Measurements from ENCODE around the gene SIRPG. TPM values are rescaled to one million over a fixed set of nuclear protein-coding genes. Genes with fewer than 3 reads are reported as not detected.

Gene SIRPG
- polyA plus RNA-seq, 2 donors = 0.62 to 0.79 TPM

- 86% methylated on average over 3 of the region's 3 CpGs; no CpG with 5 or more reads in 1 of the 2 donors for WGBS, 2 donors
- Histone ChIP-seq H3K27me3 (ENCODE audit: control insufficient read depth in 1 of 2, insufficient read depth in 2 of 2, low read length in 2 of 2) (no peaks in the 10 kb centered on the region), H3K36me3 (ENCODE audit: control insufficient read depth in 2 of 2, insufficient read depth in 2 of 2, low read length in 1 of 2) (no peaks in the 10 kb centered on the region), H3K4me3 (ENCODE audit: low read depth in 1 of 2, low read length in 2 of 2) (no peak overlapping the region), H3K9me3 (ENCODE audit: control insufficient read depth in 2 of 2, insufficient read depth in 1 of 2, low read depth in 1 of 2, low read length in 1 of 2) (no peaks in the 10 kb centered on the region), H3K4me1 (ENCODE audit: control insufficient read depth in 2 of 2, insufficient read depth in 2 of 2, low read length in 1 of 2) (no peaks in the 10 kb centered on the region), H3K27ac (ENCODE audit: low read depth in 2 of 2, low read length in 1 of 2) (no peak overlapping the region)
Measured at GRCh38 chr20:1587781-1588532, 69.6 kb downstream of the SIRPG start.

- H3K4me3 ChIP-seq (ENCODE audit: low read depth in 1 of 2, low read length in 2 of 2) = no peak overlapping the region
- WGBS, 2 donors = 89 to 93% methylated on average over 6 of the region's 6 CpGs
- H3K27ac ChIP-seq (ENCODE audit: low read depth in 2 of 2, low read length in 1 of 2) = no peak overlapping the region
Measured at GRCh38 chr20:1579488-1579887, 78.1 kb downstream of the SIRPG start.

More at GRCh38 chr20:1579488-1579887, 78.1 kb downstream of the SIRPG start:
- no peaks in the 10 kb centered on the region for H3K9me3 ChIP-seq (ENCODE audit: control insufficient read depth in 2 of 2, insufficient read depth in 1 of 2, low read depth in 1 of 2, low read length in 1 of 2)
- no peaks in the 10 kb centered on the region for H3K4me1 ChIP-seq (ENCODE audit: control insufficient read depth in 2 of 2, insufficient read depth in 2 of 2, low read length in 1 of 2)
- H3K36me3 ChIP-seq (ENCODE audit: control insufficient read depth in 2 of 2, insufficient read depth in 2 of 2, low read length in 1 of 2) = no peaks in the 10 kb centered on the region
- no peaks in the 10 kb centered on the region for H3K27me3 ChIP-seq (ENCODE audit: control insufficient read depth in 1 of 2, insufficient read depth in 2 of 2, low read length in 2 of 2)

Other genes with a start within 250 kb of the SIRPG start
- 10 to 100 TPM; 44.4 to 69.4 TPM for gene NSFL1C, start 190.9 kb downstream of the SIRPG start, polyA plus RNA-seq
- under 1 TPM; 0.41 to 0.75 TPM for gene SIRPB2, start 166.4 kb downstream of the SIRPG start, polyA plus RNA-seq
- gene SIRPD, start 100.1 kb downstream of the SIRPG start, polyA plus RNA-seq = not detected
- gene SIRPB1, start 37.8 kb downstream of the SIRPG start, polyA plus RNA-seq = under 1 TPM; 0.33 TPM
- gene SIRPA, start 237.6 kb upstream of the SIRPG start, polyA plus RNA-seq = 1 to 10 TPM; 5.1 to 7.9 TPM